A204.1 (cell line): ENCODE data around the gene PDGFA.

Experiments used
- FAIRE-seq: peaks from 2 replicates; lab custom pipeline; 2012; peaks lifted over from hg19 to GRCh38; lab: Jason Lieb, UNC

Gene PDGFA

GRCh38 chr7:503575-504111 is 16.0 kb downstream of the PDGFA start:
- no peak for FAIRE-seq

GRCh38 chr7:502296-502695 is 17.4 kb downstream of the PDGFA start:
- FAIRE-seq: no peak

GRCh38 chr7:501526-501925 is 18.1 kb downstream of the PDGFA start:
- no peak for FAIRE-seq

- FAIRE-seq: no peak
Observed at GRCh38 chr7:500521-501420, 18.9 kb downstream of the PDGFA start.

- FAIRE-seq: no peak
Observed at GRCh38 chr7:499853-500485, 19.7 kb downstream of the PDGFA start.

- FAIRE-seq: no peak
Observed at GRCh38 chr7:498678-499641, 20.7 kb downstream of the PDGFA start.

- no peak for FAIRE-seq
Observed at GRCh38 chr7:497946-498655, 21.5 kb downstream of the PDGFA start.

GRCh38 chr7:497346-497745 is 22.3 kb downstream of the PDGFA start:
- no peak for FAIRE-seq

GRCh38 chr7:496528-497295 is 22.9 kb downstream of the PDGFA start:
- no peak for FAIRE-seq

GRCh38 chr7:495761-496321 is 23.8 kb downstream of the PDGFA start:
- FAIRE-seq: no peak

- no peak for FAIRE-seq
Observed at GRCh38 chr7:495326-495725, 24.3 kb downstream of the PDGFA start.

GRCh38 chr7:494906-495305 is 24.7 kb downstream of the PDGFA start:
- no peak for FAIRE-seq

GRCh38 chr7:494259-494687 is 25.4 kb downstream of the PDGFA start:
- no peak for FAIRE-seq

- no peak for FAIRE-seq
Observed at GRCh38 chr7:493661-494251, 25.9 kb downstream of the PDGFA start.

- FAIRE-seq: no peak
Observed at GRCh38 chr7:492714-493065, 27.0 kb downstream of the PDGFA start.

- FAIRE-seq: no peak
Observed at GRCh38 chr7:491958-492713, 27.5 kb downstream of the PDGFA start.

- no peak for FAIRE-seq
Observed at GRCh38 chr7:491292-491957, 28.2 kb downstream of the PDGFA start.

GRCh38 chr7:490461-491291 is 29.0 kb downstream of the PDGFA start:
- no peak for FAIRE-seq
